ENCODE data around the gene TYSND1. TPM values are rescaled to one million over a fixed set of nuclear protein-coding genes. Genes with fewer than 3 reads are reported as not detected.
"Not testable (repeated sequence)": the region's sequence is repeated elsewhere in the genome, so short reads cannot be mapped to it uniquely, and the experiment has no call there.

TYSND1 gene
- total RNA-seq, 4 donors from 2014 or later: 6.9 to 13.4 (median 11.4) TPM

- WGBS, 2 donors (ENCODE audit: low coverage in 1 of 2): 49 to 59% methylated on average over 3 of the region's 3 CpGs
- peaks cover 0 to 48% of the 10 kb centered on the region in 2 donors for H3K36me3 ChIP-seq
- no peaks in the 10 kb centered on the region for H3K9me3 ChIP-seq
- no peak overlapping the region for H3K27ac ChIP-seq
- no peak overlapping the region for H3K4me3 ChIP-seq
- TF ChIP-seq POLR2A (IDR thresholded peaks at IDR 0.05): no peak
- TF ChIP-seq POLR2AphosphoS5 (IDR thresholded peaks at IDR 0.05): no peak
- no peak for TF ChIP-seq CTCF (IDR thresholded peaks at IDR 0.05)
- TF ChIP-seq EP300 (IDR thresholded peaks at IDR 0.05): no peak
- no peak for ATAC-seq
- peaks cover 9 to 85% (median 36%) of the 10 kb centered on the region in 3 donors for H3K4me1 ChIP-seq
- H3K27me3 ChIP-seq: no peaks in the 10 kb centered on the region
Measured at GRCh38 chr10:70164163-70164562, 17.7 kb upstream of the TYSND1 start.

- Histone ChIP-seq H3K9me3 (no peaks in the 10 kb centered on the region), H3K36me3 (peaks cover 0 to 48% of the 10 kb centered on the region in 2 donors), H3K27ac (no peak overlapping the region), H3K4me1 (peaks cover 5 to 78% (median 28%) of the 10 kb centered on the region in 3 donors), H3K4me3 (no peak overlapping the region), H3K27me3 (no peaks in the 10 kb centered on the region)
- ATAC-seq: no peak
- WGBS, 2 donors (ENCODE audit: low coverage in 1 of 2): 98 to 100% methylated on average over 3 to 4 of the region's 4 CpGs
- TF ChIP-seq POLR2A (IDR thresholded peaks at IDR 0.05) (no peak), EP300 (IDR thresholded peaks at IDR 0.05) (no peak), POLR2AphosphoS5 (IDR thresholded peaks at IDR 0.05) (no peak), CTCF (IDR thresholded peaks at IDR 0.05) (no peak)
Measured at GRCh38 chr10:70163448-70163847, 16.9 kb upstream of the TYSND1 start.

GRCh38 chr10:70162892-70163201 lies 16.3 kb upstream of the TYSND1 start:
- no peak for ATAC-seq
- TF ChIP-seq EP300 (IDR thresholded peaks at IDR 0.05) (no peak), CTCF (IDR thresholded peaks at IDR 0.05) (no peak), POLR2A (IDR thresholded peaks at IDR 0.05) (no peak)
- Histone ChIP-seq H3K27ac (no peak overlapping the region), H3K4me3 (no peak overlapping the region), H3K36me3 (peaks cover 0 to 49% of the 10 kb centered on the region in 2 donors), H3K9me3 (no peaks in the 10 kb centered on the region), H3K4me1 (peaks cover 5 to 72% (median 22%) of the 10 kb centered on the region in 3 donors), H3K27me3 (no peaks in the 10 kb centered on the region)
- 40% methylated on average over 1 of the region's 1 CpG; no CpG with 5 or more reads in 1 of the 2 donors for WGBS, 2 donors (ENCODE audit: low coverage in 1 of 2)

- TF ChIP-seq POLR2A (IDR thresholded peaks at IDR 0.05) (no peak), EP300 (IDR thresholded peaks at IDR 0.05) (no peak), CTCF (IDR thresholded peaks at IDR 0.05) (no peak), POLR2AphosphoS5 (IDR thresholded peaks at IDR 0.05) (no peak)
- ATAC-seq: no peak
- H3K4me1 ChIP-seq: peaks cover 5 to 66% (median 17%) of the 10 kb centered on the region in 3 donors
Measured at GRCh38 chr10:70162151-70162891, 15.8 kb upstream of the TYSND1 start.

GRCh38 chr10:70160798-70161197 lies 14.3 kb upstream of the TYSND1 start:
- Histone ChIP-seq H3K4me3 (no peak overlapping the region), H3K4me1 (peaks cover 5 to 51% (median 10%) of the 10 kb centered on the region in 3 donors), H3K36me3 (peaks cover 0 to 56% of the 10 kb centered on the region in 2 donors), H3K9me3 (no peaks in the 10 kb centered on the region), H3K27me3 (no peaks in the 10 kb centered on the region), H3K27ac (no peak overlapping the region)
- TF ChIP-seq CTCF (IDR thresholded peaks at IDR 0.05) (no peak), POLR2A (IDR thresholded peaks at IDR 0.05) (no peak), POLR2AphosphoS5 (IDR thresholded peaks at IDR 0.05) (no peak), EP300 (IDR thresholded peaks at IDR 0.05) (no peak)
- 46 to 48% methylated on average over 1 of the region's 1 CpG for WGBS, 2 donors (ENCODE audit: low coverage in 1 of 2)
- no peak for ATAC-seq

More at GRCh38 chr10:70162151-70162891, 15.8 kb upstream of the TYSND1 start:
- Histone ChIP-seq H3K27me3 (no peaks in the 10 kb centered on the region), H3K4me3 (no peak overlapping the region), H3K36me3 (peaks cover 0 to 51% of the 10 kb centered on the region in 2 donors), H3K27ac (no peak overlapping the region), H3K9me3 (no peaks in the 10 kb centered on the region)
- WGBS, 2 donors (ENCODE audit: low coverage in 1 of 2): 79 to 100% methylated on average over 1 to 2 of the region's 2 CpGs

- H3K4me1 ChIP-seq: peaks cover 5 to 40% (median 7%) of the 10 kb centered on the region in 3 donors
- peaks cover 0 to 64% of the 10 kb centered on the region in 2 donors for H3K36me3 ChIP-seq
- H3K4me3 ChIP-seq, H3K27me3 ChIP-seq, ATAC-seq, H3K9me3 ChIP-seq, H3K27ac ChIP-seq: not testable (repeated sequence)
- 74 to 95% methylated on average over 3 of the region's 3 CpGs for WGBS, 2 donors (ENCODE audit: low coverage in 1 of 2)
Measured at GRCh38 chr10:70159366-70159765, 12.9 kb upstream of the TYSND1 start.
